ENCODE results near the gene ZC3H12A.

ZC3H12A gene

DNA sequence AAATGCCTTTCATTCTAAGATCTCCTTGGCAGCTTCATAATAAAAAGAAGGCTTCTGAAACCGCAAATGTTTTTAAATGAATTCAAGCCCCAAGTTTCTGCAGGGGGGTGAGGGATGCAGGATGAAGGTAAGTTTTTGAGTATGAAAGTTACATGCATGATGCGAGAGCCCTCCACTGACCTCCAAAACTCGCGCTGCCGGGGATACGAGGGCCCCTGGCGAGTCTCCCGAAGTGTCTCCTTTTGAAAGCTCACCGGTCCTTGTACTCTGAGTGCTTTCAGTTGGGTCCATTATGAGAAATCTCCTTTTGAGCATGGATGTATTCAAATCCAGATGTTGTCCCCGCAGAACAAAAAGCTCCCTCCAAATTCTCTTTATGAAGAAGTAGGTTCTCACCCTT lies 18.9 kb upstream of the ZC3H12A start:
- DNase-seq (ENCODE audit: low read depth in 2 of 2), result no peak

DNA sequence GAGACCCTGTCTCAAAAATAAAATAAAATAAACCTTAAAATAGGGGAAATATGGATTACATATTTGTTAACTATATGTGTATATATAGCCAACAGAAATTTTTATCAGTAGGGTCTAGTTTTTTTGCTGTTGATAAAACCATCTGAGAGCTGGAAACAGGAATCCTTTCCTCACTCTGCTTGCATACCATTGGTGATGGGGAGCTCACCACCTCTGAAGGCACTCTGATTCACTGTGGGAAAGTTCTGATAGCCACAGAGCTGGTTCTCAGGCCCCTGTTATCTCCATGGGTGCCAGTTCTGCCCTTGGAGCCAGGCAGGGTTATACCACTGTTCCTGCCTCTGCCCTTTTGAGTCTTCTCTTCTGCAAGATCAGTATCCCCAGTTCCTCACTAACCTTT lies 17.8 kb upstream of the ZC3H12A start:
- DNase-seq (ENCODE audit: low read depth in 2 of 2), result no peak

DNA sequence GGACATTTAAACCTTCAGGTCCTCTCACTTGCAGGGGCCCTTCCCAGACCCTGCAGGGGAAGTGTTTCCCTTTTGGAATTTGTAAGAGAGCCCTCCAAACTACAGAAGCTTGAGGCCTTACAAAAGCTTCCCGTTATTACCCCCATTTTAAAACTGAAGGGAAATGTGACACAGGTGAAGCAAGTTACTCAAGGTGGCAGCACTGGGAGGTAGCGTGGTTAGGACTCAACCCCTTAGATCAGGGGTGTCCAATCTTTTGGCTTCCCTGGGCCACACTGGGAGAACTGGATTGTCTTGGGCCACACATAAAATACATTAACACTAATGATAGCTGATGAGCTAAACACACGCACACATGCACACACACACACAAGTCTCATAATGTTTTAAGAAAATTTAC lies 15.8 kb upstream of the ZC3H12A start:
- no peak for DNase-seq (ENCODE audit: low read depth in 2 of 2)

DNA sequence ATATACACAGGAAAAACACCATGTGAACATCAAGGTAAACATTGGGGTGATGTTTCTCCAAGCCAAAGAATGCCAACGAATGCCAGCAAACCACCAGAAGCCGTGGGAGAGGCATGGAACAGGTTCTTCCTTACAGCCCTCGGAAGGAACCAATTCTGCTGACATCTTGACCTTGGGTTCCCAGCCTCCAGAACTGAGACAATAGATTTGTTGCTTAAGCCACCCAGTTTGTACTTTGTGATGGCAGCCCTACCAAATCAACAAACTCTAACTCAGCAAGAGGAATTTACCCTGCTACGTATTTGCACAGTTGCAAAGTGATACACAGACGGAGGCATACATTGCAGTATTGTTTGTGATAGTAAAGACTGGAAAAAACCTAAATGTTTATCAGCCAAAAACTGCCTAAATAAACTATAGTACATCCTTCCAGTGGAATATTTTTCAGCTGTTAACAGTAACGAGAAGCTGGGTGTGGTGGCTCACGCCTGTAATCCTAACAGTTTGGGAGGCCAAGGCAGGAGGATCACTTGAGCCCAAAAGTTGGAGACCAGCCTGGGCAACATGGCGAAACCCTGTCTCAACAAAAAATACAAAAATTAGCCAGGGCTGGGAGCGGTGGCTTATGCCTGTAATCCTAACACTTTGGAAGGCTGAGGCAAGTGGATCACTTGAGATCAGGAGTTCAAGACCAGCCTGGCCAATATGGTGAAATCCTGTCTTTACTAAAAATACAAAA lies 12.5 kb upstream of the ZC3H12A start:
- DNase-seq (ENCODE audit: low read depth in 2 of 2), result no peak

DNA sequence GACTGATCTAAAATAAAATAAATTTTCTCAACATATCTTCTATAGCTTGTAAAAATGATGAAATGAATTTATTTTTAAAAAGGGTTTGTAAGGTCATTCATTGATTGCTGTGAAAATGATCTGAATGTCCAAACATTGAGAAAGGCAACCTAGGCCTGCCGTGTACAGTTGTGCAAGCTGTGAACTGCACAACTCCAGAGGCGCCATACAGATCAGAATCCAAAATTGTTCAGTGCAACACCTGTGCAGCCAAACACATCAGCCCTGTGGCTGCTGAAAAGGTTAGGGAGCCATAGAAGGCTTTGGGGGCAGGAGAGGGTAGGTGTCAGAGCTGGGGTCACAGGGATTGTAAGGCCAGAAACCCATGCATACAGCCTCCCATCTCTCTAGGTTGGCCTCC lies 9.9 kb upstream of the ZC3H12A start:
- no peak for DNase-seq (ENCODE audit: low read depth in 2 of 2)

DNA sequence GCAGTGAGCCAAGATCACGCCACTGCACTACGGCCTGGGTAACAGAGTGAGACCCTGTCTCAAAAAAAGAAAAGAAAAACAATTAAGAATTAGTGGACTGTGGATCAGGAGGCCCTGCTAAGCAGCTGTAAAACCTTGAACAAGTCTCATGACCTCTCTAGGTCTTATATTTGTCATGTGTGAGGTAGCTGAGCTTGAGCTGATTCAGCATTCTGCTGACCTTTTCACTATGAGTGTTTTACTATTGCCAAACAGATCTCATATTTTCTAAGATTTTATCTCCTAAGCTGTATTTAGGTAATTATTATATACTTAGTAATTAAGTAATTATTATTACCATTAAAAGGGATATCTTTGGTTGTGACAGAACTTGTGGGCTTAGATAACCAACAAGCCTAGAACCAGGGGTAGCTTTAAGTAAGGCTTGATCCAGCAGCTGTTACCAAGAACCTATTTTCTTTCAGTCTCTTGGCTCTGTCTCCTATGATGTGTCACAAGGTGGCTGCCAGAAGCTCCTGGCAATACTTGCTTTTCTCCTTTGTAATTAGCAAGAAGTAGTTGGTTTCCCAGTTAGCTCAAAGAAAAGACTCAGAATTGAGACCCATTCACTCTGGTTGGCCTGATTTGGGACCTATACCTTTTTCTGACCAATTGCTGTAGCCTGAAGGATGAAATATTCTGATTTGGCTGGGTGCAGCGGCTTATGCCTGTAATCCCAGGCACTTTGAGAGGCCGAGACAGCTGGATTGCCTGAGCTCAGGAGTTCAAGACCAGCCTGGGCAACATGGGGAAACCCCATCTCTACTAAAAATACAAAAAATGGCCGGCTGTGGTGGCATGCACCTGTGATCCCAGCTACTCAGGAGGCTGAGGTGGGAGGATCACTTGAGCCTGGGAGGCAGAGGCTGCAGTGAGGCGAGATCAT lies 8.5 kb upstream of the ZC3H12A start:
- no peak for DNase-seq (ENCODE audit: low read depth in 2 of 2)

DNA sequence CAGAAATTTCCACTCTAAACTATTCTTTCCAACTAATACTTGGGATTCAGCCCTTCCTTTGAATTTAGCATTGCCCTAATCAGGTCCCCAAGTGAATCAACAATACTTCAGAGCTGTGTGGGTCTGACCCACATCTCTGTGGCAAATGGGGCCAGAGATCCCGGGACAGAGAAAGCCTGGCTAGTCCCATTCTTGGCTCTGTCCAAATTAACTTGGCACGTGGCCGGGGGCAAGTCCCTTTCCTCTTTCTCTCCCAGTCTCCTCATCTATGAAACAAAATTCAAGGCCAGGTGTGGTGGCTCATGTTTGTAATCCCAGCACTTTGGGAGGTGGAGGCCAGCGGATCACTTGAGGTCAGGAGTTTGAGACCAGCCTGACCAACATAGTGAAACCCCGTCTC lies 6.3 kb upstream of the ZC3H12A start:
- no peak for DNase-seq (ENCODE audit: low read depth in 2 of 2)

DNA sequence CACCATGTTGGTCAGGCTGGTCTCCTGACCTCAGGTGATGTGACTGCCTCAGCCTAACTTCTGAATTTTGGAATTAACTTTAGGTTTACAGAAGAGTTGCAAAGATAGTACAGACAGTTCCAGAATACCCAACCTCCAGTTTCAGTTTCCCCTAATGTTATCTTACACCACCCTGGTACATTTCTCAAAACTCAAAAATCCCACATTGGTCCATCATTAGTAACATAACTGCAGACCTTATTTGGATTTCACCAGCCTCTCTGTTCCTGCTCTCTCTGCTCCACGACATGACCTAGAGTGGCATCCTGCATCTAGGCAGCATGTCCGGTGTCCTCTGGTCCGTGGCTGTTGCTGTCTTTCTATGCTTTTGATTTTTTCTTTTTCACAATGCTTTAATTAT lies 5.0 kb upstream of the ZC3H12A start:
- no peak for DNase-seq (ENCODE audit: low read depth in 2 of 2)

DNA sequence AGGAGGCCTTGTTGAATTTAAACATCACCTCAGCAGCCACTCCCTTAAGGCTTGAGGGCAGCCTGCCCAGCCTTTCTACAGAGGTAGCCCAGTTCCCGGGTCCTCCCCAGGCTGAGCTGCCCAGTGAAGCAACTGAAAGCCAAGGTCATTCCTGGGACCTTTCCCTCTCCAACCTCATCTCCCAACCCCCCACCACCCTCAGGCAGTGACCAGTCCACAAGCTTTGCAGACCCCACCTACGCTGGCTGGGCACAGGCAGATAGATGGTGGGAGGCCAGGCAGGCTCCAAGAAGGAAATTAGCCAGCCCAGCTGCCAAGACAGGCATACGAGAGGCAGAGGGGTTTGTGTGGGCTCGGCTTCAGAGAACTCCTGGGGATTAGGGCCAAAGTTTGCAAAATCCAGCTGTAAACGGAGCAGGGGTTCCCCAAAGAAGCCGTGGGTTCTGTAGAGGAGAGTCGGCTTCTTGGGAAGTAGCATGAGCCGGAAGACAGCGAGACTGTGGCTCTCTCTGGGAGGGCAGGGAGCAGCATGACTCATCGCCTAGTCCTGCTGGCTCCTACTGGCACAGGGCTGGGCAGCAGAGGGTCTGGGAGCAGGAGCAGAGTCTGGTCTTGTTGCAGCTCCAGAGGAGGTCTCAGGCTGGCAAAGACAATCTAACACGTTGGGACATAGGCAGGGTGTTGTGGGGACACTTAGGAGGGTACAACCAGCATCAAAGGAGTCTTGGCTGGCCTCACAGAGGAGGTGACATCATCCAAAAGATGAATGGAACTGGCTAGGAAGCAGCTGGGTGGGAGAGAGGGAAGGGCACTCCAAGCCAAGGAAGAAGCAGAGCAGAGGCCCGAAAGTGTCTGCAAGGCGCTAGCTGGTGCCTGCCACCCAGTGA lies 2.8 kb upstream of the ZC3H12A start:
- peak in 1 of 2 experiments; percentile 36 for DNase-seq (ENCODE audit: low read depth in 2 of 2)

DNA sequence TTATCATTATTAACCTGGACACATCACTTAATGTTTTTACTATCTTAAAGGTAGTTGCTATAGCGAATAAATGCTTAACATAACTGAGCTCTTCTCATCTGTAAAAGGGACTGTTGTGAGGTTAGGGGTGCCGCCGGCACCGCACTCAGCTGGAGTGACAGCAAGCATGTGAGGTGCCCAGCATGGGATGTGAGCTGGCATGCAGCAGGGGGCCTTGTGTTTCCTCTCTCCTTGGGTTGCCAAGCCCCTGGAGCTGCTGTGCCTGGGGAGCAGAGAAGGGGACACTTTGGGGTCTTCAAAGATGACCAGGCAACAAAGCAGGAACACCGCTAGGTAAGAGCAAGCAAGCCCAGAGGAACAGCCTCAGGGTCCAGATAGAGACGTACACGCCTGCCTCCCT lies 2.1 kb upstream of the ZC3H12A start:
- DNase-seq (ENCODE audit: low read depth in 2 of 2), result no peak

DNA sequence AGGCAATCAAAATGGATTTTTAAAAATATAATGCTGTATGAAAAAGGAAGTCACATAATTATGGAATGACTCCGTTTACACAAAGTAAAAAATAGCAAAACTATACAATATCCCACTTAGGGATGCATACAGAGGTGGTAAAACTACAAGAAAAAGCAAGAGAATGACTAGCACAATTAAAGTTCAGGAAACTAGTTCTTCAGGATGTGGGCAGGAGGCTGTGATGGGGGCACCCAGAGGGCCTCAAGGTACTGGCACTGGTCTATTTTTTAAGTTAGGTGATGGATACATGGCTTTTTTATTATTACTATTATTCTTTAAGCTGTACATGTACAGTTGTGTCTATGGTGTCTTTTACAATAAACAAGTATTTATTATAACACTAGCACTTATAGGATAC lies 1.4 kb upstream of the ZC3H12A start:
- DNase-seq (ENCODE audit: low read depth in 2 of 2), result no peak

DNA sequence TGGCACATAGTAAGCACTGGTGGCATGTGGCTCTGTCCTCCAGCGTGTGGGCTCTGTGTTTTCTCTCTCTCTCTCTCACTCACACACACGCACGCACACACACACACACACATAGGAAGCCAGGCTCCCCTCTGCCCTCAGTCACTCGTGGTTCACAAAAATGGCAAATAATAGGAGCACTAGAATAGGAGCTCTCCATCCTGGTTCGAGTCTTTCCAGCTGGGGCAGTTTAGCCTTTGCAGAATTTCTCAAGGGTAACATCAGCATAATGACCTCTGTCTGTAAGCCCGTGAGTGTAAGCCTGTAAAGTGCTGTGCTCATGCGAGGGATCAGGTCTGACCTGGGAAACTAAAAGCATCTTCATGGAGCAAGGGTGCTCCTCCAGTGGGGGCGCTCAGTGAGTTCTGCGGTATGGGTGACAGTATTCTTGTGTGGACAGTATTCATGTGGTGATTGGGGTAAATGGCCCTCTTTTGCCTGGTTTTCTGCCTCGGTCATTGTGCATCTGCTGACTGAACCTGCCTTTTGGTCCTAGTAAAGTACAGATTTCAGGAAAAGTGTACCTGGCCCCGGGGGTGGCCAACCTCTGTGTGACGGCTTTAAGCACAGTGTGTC lies 842 bp upstream of the ZC3H12A start:
- DNase-seq (ENCODE audit: low read depth in 2 of 2), result no peak

DNA sequence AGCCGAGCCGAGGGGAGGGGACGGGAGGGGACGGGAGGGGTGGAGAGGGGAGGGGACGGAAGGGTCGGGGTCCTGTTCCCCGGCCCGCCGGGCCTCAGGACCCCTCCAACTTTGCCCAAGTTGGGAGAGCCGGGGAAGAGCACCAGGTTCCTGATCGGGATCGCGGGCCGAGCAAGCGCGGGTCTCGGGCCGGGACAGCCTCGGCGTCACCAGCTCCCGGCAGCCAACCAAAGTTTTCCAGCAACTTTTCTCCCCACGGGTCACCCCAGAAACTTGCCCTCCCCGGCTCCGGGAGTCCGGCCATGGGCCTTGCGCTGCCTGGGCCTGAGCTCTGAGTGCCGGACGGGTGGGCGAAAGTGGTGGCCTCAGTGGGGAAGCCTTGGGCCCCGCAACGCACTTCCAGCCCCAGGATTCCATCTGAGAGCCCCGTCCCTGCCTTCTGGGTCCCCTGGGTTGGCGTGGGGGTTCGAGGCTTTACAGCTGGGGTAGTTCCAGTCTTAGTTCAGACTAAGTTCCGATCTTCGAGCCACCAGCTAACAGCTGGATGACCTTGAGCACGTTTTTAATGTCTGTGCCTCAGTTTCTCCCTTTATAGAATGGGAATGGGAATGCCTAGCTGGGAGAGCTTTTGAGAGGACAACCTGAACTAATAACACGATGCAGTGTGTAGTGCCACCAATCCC lies 458 bp downstream of the ZC3H12A start:
- no peak for DNase-seq (ENCODE audit: low read depth in 2 of 2)

DNA sequence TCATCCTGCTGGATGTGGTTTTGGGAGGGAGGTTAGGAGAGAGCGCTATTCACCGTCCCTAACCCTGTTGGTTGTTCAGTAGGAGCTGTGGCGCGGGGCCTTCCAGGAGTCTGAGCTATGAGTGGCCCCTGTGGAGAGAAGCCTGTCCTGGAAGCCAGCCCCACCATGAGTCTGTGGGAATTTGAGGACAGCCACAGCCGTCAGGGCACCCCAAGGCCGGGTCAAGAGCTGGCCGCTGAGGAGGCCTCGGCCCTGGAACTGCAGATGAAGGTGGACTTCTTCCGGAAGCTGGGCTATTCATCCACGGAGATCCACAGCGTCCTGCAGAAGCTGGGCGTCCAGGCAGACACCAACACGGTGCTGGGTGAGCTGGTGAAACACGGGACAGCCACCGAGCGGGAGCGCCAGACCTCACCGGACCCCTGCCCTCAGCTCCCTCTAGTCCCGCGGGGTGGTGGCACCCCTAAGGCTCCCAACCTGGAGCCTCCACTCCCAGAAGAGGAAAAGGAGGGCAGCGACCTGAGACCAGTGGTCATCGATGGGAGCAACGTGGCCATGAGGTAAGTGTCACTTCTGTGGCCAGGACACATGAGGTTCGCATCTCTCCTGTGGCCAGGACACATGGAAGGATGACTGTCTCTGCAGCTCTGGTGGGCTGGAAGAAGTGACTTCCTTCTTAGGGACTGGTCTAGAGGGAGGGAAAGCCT lies 1.2 kb downstream of the ZC3H12A start:
- DNase-seq (ENCODE audit: low read depth in 2 of 2), result no peak

DNA sequence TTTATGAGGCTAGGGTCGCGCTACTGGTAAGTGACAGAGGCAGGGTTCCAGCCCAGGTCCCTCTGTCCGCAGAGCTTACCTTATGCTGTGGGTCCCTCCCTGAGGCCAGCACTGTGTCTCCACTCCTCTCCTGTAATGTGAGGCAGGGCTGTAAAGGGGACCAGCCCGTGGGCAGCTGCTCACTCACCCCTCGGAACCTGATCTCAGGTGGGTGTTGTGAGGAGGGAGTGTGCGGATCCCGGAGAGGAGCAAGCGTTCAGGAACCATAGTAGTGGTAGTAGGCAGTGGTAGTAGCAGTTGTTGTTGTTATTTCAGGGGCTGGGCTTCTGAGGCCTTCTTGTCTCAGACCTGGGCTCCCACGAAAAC lies 1.7 kb downstream of the ZC3H12A start:
- DNase-seq (ENCODE audit: low read depth in 2 of 2), result no peak

DNA sequence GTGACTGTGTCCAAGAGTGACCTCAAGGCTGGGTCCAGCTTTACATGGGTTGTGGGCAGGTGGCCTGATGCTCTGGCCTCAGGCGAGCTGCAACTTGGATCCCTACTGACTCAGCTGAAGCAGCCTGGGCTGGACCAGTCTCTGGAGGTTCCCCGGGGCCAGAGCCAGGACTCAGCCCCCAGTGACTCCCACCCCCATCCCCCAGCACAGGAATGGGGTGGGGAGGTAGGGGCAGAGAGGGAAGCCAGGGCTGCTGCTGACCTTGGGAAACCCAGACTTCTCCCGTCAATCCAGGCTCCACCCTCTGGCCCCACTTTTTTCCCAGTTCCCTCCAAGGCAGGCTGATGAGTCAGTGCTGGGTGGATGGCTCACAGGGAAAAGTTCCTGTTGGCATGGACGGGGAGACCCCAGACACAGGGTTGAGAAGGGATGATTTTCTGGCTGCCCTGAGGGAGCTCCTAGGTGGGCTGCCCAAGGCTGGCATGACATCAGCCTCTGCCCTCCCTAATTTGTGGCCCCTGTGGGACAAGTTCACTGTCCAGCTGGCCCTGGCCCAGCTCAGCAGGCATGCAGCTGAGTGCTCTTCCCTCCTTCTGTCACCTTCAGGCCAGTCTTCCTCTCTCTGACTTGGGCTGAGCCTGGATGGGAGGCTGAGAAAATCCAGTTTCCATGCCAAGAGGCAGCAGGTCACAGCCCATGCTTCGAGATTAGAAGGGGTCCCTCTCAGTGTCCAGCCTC lies 2.2 kb downstream of the ZC3H12A start:
- peak; percentile 46 to 57 for DNase-seq (ENCODE audit: low read depth in 2 of 2)

DNA sequence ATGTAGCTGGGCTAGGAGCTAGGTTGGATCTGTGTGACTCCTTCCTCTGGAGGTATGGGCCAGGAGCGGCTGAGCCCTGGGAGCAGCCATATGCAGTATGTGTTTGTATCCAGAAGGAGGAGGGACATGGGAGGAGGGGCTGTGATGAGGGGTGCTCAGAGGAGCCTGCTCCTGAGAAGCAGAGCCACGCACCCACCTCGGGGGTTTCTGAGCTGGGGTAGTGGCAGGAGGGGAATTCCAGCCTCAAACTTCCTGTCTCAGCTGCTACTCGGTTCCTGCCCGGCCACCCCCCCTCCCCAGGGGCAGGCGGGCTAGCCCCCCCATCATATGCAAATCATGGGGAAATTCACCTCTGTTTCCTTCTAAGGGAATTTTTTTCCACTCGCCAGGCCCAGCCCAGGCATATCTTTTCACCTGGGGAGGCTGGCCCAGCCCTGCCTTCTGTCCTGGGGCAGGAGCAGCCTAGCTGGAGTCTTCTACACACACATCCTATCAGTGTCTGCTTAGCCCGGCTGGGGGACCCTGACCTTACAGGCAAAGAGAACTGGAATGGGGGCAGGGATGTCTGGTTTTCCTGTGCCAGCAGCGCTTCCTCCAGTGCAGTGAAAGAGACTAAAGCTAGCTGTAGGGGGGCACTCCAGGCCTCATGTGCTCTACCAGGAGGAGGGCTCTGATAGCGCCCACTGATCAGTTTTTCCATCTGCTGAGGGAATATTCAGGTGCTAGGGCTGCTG lies 3.0 kb downstream of the ZC3H12A start:
- no peak for DNase-seq (ENCODE audit: low read depth in 2 of 2)

DNA sequence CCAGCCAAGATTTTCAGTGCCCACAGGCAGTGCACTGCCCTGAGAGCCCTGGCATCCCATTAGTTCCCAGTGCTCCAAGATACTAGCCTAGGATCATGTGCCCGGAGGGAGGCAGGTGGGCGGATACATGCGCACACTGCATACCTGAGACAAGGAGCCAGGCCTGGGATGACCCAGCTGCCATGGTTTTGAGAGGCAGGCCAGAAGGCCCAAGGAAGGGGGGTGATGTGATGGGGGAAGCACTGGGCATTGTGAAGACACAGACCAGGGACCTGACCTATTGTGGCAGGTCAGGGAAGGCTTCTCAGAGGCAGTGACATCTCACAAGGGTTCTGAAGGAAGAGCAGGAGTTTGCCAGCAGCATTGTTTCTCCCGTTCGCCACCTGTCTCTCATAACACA lies 3.6 kb downstream of the ZC3H12A start:
- no peak for DNase-seq (ENCODE audit: low read depth in 2 of 2)

DNA sequence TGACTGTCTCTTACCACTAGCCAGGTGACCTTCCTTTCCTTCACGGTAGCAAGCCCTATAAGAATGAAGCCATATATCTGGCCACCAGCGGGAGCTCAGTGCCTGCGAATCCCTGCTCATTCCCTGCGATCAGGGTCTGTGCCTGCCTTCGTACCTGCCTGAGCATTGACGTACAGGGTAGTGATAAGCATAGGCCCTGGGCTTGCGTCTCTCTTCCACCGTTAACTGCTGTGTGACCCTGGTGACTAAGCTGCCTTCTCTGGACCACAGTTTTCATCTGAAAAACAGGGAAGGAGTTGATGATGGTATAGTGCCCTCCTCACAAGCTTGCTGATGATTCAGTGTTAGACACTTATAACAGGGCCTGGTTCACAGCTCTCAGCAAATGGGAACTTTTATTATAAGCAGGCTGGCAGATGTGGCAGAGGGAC lies 4.1 kb downstream of the ZC3H12A start:
- no peak for DNase-seq (ENCODE audit: low read depth in 2 of 2)
